Left forelimb (tissue), 1 donor: ENCODE data around the gene HAPSTR1.
"Not testable (repeated sequence)": the region's sequence is repeated elsewhere in the genome, so short reads cannot be mapped to it uniquely, and the experiment has no call there.

Experiments
- DNase-seq: peaks from one replicate; pipeline ENCODE4 v3.0.0-alpha.2; 2018; ENCODE audit warnings: low spot score

The HAPSTR1 gene

GRCh38 chr16:9090960-9091866 is at the start of gene HAPSTR1:
TSS of gene HAPSTR1 (plus strand) at chr16:9091644. CDS start at chr16:9092045, 401 bp downstream.
- peak; percentile 100 for DNase-seq

GRCh38 chr16:9042533-9042932 is 48.9 kb upstream of the HAPSTR1 start:
- DNase-seq = no peak

DNA sequence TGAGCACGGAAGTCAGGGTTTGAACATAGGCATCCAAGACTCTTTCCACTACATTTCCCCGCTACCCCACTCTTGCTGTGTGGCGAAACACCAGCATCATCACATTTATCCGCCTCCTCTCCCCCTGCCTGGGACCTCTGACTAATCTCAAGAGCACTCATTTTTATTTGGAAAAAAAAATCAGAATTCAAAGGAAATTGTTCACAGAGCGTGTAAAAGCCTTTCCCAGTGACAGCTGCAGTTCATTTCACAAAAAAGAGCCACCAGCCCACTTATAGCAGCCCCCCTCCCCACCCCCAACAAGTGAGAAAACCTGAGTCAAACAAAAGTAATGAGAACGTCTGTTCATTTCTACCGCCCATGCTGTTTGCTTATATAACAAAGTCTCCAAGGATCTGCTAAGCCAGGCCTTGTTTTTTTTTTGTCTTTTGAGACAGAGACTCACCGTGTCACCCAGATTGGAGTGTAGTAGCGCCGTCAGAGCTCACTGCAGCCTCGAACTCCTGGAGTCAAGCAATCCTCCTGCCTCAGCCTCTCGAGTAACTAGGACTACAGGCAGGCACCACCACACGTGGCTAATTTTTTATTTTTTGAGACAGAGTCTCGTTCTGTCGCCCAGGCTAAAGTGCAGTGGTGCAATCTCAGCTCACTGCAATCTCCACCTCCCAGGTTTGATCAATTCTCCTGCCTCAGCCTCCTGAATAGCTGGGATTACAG is 48.3 kb upstream of the HAPSTR1 start:
- DNase-seq = no peak

DNA sequence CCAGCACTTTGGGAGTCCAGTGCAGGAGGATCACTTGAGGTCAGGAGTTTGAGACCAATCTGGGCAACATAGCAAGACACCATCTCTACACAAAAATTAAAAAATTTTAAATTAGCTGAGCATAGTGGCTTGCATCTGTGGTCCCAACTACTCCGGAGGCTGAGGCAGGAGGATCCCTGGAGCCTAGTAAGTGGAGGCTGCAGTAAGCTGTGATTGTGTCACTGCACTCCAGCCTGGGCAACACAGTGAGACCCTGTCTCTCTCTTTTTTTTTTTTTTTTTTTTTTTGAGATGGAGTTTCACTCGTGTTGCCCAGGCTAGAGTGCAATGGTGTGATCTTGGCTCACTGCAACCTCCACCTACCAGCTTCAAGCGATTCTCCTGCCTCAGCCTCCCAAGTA is 45.9 kb upstream of the HAPSTR1 start:
- DNase-seq = not testable (repeated sequence)

DNA sequence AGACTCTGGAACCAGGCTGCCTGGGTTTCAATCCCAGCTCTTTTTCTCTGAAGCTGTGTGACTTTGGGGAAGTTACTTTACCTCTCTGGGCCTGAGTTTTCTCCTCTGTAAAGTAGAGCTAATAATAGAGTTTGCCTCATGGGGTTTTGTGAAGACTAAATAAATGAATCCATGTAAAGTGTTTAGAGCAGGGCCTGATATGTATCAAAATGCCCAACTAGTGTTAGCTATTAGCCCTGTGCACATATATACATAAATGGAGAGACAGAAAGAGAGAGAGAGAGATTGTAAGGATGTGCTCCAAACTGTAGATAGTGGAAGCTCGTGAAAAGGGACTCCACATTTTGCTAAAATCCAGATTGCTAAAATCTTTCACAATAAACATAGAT is 44.8 kb upstream of the HAPSTR1 start:
- no peak for DNase-seq

DNA sequence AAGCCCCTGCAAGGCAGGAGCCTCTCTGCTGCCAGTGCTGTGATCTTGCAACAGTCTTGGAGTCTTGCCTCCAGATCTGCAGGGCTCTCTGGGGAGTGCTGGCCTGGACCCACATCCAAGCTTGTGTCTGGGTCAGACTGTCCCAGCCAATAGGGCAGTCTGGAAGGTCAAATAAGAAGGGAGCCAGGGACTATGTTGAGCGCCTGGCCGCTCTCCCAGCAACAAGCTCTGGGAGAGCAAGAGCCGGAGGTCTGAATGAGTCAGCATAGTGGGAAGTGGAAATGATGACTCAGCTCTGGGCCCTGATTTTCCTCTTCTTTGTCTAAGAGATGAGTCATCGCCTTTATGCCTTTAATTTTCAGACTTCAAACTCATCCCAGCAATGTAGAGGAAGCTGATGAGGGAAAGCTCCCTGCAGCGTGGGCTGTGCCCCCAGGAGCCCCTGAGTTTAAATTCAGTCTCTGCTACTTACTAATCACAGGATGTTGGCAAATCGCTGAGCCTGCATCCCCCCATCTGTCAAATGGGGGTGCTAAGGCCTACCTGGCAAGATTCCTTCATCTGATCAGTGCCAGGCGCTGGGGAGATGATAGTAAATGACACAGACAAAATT is 43.6 kb upstream of the HAPSTR1 start:
- peak; percentile 65 for DNase-seq

DNA sequence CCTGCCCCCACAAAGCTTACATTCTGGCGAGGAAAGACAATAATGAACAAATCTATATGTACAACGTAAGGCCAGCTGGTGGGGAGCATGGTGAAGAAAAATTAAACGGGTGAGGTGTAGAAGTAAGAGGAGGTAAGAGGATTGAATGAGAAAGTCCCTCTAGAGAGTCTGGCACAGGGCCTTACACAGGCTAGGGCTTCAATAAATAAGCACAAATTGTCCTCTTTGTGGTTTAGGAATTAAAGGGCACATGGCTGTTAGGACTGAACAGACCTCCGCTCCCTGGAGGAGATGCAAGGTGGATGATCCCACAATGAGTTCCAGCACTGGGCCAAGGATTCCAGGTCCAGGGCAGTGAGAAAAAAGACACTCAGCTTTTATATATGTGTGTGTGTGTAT is 43.1 kb upstream of the HAPSTR1 start:
- no peak for DNase-seq

- DNase-seq = no peak
These were observed 42.2 kb upstream of the HAPSTR1 start for GRCh38 chr16:9049241-9049640.

DNA sequence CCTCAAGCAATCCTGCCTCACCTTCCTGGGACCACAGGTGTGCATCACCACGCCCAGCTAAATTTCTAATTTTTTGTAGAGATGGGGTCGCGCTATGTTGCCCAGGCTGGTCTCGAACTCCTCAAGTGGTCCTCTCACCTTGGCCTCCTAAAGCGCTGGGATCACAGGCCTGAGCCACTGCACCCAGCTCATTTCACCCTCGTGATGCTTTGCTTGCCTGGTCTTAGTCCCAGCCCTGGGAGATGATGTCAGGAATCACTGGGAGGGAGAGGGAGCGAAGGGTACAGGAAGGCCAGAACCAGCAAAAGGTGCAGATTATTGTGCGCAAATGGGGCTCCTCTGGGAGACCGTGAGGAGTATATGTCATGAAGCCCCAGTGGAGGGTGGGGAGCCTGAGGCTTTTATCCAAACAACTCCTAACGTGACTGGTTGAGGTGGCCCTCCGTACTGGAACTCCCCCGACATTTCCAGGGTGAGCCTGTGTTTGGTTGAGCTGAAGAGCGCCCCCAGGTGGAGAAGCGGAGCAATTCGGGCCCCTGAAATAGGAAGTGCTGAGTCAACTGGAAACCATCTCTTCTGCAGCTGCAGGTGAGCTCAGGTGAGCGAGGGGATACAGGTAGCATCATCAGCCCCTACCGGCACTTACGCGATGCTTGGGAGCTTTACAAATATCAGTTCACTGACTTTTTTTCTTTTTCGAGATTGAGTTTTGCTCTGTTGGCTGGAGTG is 41.2 kb upstream of the HAPSTR1 start:
- no peak for DNase-seq

DNA sequence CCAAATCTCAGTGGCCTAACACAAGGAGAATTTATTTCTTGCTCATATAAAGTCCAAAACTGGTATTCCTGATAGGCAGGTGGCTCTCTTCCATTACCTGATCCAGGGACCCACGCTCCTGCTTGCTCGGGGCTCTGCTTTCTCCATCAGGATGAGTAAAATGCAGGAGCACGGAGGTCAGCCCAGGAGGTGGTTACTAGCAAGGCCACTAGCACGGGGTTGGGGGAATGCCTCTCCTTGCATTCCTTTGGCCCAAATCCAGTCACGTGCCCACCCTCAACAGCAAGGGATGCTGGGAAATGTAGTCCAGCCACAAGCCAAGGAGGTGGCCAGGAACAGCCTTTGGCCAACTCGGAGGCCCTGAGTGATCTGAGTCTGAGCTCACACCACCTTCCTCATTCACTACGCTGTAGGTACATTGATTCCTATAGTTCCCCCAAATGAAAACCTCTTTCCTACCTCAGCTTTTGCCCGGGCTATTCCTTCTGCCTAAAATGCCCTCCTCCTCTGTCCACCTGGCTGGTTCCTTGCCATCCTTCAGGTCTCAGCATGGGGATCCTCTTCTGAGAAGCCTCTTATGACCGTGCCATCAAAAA is 38.3 kb upstream of the HAPSTR1 start:
- DNase-seq = no peak

- DNase-seq = no peak
These were observed 37.0 kb upstream of the HAPSTR1 start for GRCh38 chr16:9054460-9054859.

DNA sequence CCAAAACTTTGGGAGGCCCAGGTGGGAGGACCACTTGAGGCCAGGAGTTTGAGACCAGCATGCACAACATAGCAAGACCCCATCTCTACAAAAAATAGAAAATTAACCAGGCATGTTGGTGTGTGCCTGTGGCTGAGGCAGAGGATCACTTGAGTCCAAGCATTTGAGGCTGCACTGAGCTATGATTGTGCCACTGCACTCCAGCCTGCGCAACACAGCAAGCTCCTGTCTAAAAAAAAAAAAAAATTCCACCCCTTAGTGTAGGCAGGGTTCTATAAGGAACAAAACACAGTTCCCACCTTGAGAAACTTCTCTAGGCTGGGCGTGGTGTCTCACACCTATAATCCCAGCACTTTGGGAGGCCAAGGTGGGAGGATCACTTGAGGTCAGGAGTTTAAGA is 36.3 kb upstream of the HAPSTR1 start:
- no peak for DNase-seq

DNA sequence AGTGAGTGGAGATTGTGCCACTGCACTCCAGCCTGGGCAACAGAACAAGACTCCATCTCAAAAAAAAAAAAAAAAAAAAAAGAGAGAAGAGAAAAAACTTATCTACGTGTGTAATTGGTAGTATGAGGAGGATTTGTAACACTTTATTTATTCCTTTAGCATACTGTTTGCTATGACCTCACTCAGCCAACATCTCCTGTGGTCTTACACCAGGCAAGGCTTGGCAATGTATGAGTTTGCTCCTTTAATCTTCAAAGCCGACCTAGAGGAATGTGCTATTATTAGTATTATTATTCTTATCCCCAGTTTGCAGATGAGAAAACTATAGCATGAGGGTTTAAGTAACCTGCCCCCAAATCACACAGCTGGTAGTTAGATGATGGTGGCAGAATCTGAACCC is 35.8 kb upstream of the HAPSTR1 start:
- DNase-seq = no peak

DNA sequence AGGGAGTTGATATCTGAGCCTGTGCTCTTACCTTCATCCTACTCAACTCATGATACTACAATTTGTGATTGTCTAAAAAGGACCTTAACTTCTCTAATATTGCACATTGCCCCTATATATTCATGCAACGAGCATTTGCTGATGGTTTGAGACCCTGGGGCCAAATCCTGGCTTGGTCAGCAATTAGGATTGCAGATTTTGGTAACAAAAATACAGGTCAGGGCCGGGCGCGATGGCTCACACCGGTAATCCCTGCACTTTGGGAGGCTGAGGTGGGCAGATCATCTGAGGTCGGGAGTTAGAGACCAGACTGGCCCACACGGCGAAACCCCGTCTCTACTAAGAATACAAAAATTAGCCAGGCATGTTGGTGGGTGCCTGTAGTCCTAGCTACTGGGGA is 35.4 kb upstream of the HAPSTR1 start:
- DNase-seq = no peak

DNA sequence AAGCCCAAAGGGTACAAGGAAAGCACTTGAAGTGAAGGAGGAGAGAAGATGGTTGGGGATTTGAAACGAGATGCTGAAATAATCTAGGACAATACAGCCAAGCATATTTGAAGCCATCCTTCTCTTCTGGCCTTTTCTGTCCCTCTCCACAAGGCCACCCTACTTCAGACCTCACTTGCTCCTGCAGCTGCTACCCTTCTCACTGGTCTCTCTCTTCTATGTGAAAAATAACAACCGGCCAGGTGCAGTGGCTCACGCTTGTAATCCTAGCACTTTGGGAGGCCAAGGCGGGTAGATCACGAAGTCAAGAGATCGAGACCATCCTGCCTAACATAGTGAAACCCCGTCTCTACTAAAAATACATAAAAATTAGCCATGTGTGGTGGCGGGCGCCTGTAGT is 33.2 kb upstream of the HAPSTR1 start:
- no peak for DNase-seq

- no peak for DNase-seq
These were observed 31.2 kb upstream of the HAPSTR1 start for GRCh38 chr16:9060225-9060624.

DNA sequence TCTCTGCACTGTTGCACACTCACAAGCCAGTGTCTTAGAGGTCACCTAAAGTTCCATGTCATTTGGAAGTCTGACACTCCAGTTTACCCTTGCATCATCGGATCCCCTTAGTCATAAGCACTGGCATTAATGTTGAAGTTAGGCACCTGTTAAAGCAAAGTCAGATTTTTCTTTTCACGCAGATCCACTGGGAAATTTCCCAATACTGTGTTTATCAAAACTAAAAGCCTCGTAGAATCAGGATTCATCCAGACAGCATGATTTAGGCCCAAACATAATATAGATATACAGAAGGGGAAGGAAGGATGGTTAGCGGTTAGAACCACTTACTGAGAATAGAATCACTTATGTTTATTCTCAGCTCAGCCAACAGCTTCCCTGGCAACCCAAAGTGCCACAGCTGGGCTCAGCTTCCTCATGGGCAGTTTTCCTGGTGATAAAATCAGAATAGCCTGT is 30.1 kb upstream of the HAPSTR1 start:
- DNase-seq = no peak

DNA sequence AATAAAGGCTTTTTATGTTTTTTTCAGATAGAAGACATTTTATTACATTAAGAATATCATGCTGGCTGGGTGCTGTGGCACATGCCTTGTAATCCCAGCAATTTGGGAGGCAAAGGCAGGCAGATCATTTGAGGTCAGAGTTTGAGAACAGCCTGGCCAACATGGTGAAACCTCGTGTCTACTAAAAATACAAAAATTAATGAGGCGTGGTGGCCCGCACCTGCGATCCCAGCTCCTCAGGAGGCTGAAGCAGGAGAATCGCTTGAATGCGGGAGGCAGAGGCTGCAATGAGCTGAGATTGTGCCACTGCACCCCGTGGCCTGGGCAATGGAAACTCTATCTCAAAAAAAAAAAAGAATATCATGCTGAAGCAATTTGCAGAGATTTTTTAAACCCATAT is 29.1 kb upstream of the HAPSTR1 start:
- no peak for DNase-seq

GRCh38 chr16:9065077-9065476 is 26.4 kb upstream of the HAPSTR1 start:
- no peak for DNase-seq

GRCh38 chr16:9068886-9069285 is 22.6 kb upstream of the HAPSTR1 start:
- DNase-seq = no peak

DNA sequence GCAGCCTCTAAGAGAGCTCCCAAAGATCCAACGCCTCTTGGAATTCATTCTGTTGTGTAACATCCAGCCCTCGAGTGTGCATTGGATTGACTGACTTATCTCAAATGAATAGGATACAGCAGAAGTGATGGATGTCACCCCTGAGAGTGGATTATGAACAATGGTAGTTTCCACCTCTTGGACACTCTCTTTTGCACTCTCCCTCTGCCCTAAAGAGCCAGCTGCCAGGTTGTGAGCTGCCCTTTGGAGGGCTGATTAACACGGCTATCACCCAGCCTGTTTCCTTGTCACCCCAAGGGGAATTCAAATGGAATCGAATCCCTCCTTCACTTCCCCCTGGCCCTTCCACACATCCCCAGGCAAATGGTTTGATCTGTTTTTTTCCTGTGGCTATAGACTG is 21.2 kb upstream of the HAPSTR1 start:
- no peak for DNase-seq

GRCh38 chr16:9071377-9071776 is 20.1 kb upstream of the HAPSTR1 start:
- DNase-seq = no peak
